ENCODE data around the gene C11orf24.

C11orf24 gene

DNA sequence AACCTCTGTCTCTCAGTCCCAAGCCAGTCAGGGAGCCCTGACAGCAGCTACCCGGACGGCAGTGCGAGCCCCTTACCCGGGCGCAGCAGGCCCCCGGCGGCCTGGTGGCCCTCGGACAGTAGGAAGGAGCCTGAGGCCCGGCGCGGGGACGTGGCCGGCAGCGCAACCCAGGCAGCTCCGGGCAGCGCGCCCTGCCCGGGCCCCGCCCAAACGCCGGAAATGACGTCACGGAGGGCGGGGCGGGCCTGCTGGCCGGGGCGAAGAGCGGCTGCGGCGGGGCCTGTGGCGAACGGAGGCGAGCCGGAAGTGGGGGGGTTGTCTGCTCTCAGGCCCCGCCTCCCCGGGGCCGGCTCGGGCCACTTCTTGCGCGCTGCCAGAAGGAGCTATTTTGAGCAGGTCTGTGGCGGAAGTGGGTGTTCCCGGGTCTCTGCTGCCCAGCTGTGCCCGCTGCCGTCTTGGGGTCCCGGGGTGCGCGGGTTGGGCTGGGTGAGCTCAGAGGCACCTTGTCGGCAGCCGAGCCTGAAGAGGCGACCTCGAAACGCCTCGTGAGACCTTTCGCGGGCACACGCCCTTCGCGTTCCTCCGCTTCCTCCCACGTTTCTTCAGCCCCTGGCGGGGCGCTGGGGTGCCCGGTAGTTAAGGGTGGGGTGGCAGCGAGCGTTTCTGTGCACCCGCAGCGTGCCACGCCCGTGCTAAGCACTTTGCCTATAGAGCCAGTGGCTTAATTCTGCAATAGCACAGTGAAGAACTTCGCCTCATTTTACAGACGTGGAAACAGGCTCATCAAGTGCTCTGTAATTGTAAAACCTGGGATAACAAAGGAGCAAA is at the start of gene C11orf24:
TSS of gene C11orf24 (minus strand) at position 193 of the 828 bp plus-strand sequence. CDS start 8,206 bp downstream, outside the sequence.
- DNase-seq (ENCODE audit: extremely low read depth in 1 of 2, low read depth in 1 of 2), result peak; percentile 79 to 93

DNA sequence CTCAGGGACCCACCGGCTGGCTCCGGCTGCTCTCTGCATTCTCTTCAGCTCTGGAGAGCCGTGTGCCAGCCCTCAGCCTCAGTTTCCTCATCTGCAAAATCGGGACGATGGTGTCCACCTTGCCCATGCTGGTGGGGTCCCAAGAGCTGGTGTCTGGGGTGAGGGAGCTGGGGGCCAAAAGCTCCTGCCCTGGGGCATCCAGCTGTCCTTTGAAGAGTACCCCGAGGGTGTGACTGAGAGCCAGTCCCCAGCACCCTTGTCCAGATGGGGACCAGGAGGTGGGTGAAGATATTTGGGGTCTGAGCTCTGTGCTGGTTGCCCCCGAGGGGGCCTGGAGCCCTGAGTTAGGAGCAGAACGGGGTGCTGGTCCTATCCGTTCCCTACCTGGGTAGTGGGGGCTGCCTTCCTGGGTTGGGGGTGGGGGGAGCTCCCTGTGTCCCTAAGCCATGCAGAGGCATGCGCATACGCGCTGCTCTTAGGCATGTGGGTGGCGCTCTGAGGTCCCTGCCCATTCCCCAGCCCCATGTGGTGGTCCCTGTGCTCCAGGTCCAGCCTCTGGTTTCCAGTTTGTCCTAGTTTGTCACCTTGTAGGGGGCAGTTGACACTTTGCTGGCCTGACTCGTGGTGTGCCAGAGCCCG is 45.5 kb upstream of the C11orf24 start:
- DNase-seq (ENCODE audit: extremely low read depth in 1 of 2, low read depth in 1 of 2), result no peak

DNA sequence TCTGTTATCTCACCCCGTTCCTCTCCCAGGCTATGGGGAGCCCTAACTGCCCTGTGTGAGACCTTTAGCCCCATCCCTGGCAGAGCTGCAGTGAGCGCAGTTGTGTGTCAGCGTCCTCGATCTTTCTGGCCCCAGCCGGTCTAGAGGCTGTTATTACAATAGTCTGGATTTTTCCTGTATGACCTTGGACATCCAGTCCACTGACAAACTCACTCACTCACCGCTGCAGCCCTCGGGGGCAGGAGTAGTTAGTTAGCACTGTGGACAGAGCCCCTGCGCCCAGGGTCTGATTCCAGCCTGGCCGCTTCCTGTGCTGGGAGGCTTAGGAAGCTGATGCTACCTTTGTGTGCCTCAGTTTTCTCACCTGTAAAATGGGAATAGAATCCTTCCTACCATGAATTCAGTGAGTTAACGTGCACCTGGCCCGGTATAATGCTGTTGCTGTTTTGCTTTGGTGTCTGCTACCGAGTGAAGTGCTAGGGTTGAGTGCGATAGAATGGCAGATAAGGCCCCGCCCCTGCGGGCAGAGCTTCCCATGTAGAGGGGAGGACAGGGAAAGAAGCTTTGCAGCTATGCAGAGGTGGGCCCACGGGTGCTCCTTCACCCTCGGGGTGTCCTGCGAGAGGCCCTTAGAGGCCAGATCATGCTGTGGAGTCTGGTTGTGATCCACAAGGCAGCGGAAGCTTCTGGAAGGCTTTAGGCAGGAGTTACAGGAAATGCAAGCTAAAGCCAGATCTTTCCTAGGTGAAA is 43.6 kb upstream of the C11orf24 start:
- DNase-seq (ENCODE audit: extremely low read depth in 1 of 2, low read depth in 1 of 2), result no peak

DNA sequence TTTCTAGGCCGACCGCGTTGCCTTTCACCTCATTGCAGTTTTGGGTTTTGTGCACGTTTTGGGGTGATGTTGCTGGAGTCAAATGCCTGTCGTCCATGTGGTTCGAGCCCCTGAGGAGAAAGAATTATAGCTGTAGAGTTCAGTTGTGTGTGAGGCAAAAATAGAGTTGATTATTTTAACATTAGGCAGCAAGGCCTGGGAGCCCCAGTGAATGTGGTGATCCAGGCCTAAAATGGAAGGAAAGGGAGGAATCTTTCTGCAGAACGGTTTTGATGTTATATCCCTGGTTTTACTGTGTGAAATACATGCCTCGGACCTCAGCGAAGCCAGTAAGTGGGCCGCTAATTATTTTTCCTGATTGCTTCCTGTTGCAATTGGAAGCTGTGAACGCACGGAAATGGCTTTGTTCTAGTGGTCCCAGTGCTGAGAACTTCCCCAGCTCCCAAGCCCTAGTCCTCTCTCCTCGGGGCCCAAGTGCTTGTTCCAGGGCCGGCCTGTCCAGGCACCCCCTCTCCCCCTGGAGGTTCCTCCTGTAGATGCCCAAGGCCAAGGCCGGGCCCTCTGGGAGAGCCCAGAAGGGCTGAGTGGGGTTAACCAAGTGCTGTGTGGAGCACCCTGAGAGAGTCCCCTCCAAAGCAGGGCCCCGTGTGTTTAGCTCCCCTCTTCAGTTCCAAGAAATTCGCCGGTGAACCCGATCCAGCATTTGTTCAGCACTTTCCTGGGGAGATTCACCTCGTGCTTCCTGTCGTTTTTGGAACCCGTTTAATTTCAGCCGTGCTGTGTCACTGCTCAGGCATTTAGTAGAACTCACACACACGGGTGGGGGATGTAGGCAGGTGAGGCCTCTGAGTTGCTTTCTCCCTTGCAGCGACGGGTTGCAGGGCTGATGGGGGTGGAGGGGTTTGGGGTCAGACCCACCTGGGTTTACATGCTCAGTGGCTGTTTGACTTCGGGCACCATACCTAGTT is 42.7 kb upstream of the C11orf24 start:
- no peak for DNase-seq (ENCODE audit: extremely low read depth in 1 of 2, low read depth in 1 of 2)

DNA sequence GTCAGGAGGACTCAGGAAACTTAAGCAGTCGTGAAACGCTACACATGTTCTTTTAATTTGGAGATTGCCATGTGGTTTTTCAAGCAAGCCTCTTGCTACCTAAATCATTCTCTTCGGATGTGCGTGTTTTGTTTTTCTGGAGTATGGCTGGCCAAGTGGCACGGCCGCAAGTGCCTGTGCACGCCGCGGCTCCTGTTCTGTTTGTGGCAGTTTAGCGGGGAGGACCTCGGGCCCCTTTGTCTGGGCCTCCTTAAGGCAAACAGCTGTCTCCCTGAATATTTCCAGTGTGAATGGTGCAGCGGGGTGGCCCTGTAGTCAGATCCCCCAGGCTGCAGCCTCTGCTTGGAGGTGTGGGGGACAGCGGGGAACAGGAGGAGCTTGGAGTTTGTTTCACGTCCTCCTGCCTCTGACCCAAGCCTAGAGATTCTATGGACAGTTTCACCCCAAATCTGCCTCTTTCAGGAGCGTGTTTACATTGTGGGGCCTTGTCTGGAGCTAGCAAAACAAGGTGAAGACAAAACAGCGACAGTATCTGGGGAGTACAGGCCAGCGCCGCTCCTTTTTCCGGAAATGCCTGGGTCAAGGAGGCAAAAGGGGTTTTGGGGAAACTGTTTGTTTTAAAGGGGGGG is 41.9 kb upstream of the C11orf24 start:
- DNase-seq (ENCODE audit: extremely low read depth in 1 of 2, low read depth in 1 of 2), result no peak

DNA sequence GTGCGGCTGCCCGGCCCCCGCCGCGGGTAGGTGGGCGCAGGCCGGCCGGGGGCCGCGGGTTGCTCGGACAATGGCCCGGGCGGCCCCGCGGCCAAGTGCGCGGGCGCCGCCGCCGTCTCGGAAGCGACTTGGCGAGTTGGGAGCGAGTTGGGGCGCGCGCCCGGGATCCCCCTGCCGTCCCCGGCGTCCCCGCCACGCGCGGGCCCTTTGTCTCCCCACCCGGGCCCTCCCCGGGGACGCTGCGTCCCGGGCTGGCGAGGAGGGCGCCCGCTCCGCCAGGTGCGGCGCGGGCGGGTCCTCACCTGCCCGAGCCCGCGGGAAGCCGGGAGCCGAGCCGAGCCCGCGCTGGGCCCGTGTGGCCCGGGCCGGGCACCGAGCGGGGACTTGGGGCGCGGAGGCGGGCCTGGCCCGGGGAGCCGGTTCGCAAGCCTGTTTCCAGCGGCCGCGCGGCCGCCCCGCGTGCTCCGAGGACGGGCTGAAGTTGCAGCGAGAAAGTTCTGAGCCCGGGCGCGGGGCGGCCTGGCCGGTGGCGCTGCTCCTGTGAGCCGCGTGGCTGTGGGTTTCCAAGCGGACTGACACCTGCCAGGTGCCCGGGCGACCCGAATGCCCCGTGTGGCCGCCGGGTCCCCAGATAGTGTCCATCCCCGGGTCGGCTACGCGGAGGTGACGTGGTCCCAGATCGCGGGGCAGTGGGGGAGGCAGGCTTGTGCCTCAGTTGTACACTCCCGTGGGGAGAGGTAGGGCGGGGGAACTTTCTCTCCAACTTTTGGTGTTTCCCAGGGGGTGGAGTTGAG is 41.2 kb upstream of the C11orf24 start:
- no peak for DNase-seq (ENCODE audit: extremely low read depth in 1 of 2, low read depth in 1 of 2)

DNA sequence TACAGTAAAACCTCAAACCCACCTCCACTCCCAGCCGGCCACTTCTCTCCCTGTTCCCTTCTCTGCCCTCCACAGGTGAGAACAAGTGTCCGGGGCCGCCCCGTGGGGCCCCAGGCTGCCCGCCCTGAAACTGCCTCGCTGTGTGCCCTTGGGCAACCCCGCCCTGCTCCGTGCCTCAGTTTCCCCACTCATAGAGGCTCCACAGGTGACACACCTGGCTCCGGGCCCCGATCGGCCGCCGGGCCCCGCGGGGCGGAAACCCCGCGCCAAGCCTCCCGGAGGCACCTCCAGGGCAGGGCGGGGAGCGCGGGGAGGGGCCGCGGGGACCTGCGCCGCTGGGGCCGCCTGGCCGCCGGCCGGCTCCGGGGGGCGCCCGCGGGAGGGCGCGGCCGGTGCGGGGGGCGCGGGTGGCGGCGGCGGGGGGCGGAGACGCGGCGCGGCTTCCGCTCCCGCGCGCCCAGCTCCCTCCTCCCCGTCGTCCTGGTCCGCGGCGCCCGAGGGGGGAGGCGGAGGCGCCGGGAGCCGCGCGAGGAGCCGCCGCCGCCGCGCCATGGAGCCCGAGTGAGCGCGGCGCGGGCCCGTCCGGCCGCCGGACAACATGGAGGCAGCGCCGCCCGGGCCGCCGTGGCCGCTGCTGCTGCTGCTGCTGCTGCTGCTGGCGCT is 40.5 kb upstream of the C11orf24 start, which contains the start of gene LRP5:
TSS of gene LRP5 (plus strand) at position 475 of the 663 bp plus-strand sequence. CDS start at position 599, 124 bp downstream.
- DNase-seq (ENCODE audit: extremely low read depth in 1 of 2, low read depth in 1 of 2), result no peak

DNA sequence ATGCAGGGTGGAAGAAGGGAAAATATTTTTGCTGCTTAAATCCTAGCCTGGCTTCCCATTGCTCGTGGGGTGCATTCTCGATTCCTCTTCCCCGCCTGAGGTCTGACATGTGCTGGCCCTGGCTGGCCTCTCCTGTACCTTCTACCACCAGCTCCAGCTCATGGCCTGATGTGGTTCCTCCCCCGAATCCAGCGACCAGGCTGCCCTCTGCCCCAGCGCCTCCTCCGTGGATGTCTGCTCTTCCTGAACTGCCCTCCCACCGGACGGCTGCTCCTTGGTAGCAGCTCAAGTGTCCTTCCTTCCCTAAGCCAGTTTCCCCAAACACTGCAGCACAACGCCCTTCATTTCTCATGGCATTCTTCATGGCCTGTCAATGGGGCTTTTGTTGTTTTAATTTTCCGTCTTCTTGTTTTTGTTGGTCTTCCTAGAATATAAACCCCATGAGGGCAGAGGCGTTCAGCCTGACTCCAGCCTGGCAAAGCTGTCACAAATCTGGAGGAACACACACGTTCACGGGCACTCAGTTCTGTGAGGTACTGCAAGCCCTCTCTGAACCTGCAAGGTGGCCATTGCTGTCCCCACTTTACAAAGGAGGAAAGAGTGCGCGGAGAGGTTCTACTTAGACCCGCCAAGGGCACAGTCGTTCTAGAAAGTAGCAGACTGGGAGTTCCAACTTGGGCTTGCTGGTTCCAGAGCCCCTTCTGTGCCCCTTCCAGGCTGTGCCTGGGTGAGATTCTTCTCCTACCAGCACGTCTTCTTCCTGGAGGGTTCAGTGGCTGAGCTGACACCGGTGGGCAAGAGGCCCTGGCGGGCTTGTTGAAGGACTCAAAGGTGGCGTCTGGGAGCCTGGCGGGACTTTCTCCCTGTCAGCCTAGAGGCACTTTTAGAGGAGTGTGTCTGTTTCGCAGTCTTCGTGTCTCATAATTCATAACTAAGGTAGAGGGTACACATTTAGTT is 39.7 kb upstream of the C11orf24 start:
- DNase-seq (ENCODE audit: extremely low read depth in 1 of 2, low read depth in 1 of 2), result no peak

DNA sequence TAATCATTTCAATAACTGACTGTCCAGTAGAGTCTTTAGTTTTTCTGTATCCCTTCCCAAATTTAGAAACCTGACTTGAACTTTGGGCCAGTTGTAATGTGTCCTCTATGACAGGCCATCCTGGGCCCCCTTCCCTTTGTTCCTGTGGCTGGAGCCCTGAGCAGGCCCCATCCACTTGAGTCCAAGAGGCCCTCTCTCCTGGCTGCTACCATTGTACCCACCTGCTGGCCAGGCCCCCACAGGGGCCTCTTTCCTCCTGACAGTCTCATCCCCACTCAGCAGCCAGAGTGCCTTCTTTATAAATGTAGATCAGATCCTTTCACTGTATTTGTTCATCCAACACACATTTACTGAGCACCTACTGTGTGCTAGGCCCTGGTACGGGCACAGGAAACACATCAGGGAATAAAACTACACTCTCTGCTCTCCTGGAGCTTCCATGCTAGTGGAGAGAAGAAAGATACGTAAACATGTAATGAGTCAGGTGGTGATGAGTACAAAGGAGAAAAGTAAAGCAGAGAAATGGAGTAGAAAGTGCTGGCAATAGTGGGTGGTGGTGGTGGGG is 37.9 kb upstream of the C11orf24 start:
- no peak for DNase-seq (ENCODE audit: extremely low read depth in 1 of 2, low read depth in 1 of 2)

DNA sequence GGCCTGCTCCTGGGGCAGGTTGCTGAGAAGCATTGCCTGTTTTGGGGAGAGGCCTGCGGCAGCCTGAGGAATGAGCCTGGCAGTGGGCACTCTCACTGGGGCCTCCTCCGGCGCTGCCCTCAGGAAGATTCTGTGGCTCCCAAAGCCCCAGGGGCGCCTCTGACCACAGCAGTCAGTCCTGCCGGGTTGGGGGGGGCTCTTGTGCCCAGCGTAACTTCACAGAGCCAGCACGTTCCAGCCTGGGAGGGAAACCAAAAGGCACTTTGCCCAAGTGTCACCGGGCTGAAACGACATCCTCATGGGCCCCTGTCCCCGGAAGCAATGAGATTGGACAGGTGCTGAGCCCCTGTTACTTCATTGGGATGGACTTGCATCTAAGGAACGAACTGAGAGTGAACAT is 36.3 kb upstream of the C11orf24 start:
- no peak for DNase-seq (ENCODE audit: extremely low read depth in 1 of 2, low read depth in 1 of 2)

DNA sequence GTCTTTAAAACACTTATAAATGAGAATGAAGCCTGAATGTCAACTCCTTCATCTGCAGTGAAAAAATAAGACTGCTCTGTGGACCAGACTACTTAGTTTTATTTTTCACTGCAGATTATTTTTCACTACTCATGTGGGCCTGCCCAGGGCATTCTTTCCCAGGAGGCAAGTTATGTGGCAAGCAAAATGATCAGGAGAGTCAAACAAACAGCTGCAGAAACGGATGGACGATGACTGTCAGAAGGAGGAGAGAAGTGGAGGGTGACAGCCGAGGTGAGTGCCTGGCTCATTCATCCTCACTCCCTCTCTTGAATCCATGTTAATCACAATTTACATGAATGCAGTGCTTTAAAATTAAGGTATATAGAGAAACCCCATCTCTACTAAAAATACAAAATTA is 34.9 kb upstream of the C11orf24 start:
- DNase-seq (ENCODE audit: extremely low read depth in 1 of 2, low read depth in 1 of 2), result no peak

DNA sequence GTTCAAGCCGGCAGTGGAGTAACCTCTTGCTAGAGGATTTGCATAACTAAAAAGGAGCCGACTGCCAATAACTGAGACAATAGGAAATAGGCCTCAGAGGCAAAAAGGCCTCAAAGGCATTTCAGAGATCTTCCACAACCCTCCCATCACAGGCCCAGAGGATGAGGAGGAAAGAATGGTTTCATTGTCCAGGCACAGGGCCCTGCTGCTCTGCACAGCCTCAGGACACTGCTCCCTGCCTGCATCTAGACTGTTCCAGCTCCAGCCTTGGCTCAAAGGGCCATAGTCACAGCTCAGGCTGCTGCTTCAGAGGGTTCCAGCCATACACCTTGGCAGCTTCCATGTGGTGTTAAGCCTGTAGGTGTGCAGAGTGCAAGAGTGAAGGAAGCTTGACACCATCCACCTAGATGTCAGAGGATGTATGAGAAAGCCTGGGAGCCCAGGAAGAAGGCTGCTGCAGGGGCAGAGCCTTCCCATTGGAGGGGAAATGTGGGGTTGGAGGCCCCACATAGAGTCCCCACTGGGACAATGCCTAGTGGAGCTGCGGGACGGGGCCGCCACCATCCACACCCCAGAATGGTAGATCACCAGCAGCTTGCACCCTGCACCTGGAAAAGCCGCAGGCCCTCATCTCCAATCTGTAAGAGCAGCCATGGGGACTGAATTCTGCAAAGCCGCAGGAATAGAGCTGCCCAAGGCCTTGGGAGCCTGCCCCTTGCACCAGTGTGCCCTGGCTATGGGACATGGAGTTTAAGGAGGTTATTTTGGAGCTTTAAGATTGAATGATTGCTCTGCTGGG is 32.4 kb upstream of the C11orf24 start:
- no peak for DNase-seq (ENCODE audit: extremely low read depth in 1 of 2, low read depth in 1 of 2)

DNA sequence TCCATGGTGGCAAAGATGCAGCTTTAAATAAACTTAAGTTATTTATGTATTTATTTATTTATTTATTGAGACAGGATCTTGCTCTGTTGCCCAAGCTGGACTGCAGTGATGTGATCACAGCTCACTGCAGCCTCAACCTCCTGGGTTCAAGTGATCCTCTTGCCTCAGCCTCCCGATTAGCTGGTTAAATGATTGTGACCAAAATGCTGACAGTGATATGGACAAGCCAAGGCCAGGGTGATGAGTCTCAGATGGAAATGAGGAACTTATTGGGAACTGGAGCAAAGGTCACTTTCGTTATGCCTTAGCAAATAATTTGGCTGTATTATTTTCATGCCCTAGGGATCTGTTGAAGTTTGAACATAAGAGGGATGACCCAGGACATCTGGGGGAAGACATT is 31.3 kb upstream of the C11orf24 start:
- DNase-seq (ENCODE audit: extremely low read depth in 1 of 2, low read depth in 1 of 2), result no peak

DNA sequence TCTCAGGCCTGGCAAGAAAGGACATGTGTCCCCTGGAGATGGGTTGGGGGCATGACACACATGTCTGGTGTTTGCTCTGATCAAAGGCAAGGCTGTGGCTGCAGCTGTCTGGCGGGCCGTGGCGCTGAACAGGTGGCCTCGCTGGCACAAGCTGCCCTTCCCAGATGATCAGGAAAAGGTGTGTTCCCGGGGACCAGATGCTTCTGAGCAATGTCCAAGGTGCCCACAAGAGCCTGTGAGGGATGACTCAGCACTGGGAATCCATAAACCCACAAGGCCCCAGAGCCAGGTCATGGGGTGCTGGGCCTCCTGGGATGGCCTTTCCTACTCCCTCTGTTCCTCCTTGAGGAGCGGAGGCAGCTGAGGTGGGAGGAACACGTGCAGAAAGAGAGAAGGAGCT is 30.9 kb upstream of the C11orf24 start:
- no peak for DNase-seq (ENCODE audit: extremely low read depth in 1 of 2, low read depth in 1 of 2)

DNA sequence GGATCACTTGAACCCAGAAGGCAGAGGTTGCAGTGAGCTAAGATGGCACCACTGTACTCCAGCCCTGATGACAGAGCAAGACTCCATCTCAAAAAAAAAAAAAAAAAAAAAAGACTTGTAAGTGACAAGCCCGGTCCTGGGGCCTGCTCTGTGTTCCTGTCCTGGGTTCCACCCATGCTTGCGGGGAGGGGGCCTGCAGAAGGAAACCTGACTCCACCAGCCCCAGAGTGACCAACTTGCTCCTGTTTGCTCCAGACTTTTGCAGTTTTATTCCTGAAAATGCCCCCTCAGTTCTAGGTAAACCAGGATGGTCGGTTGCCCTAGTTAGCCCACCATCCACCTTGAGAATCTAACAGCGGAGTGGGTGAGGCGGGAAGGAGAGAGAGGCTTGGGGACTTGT is 30.5 kb upstream of the C11orf24 start:
- DNase-seq (ENCODE audit: extremely low read depth in 1 of 2, low read depth in 1 of 2), result no peak

DNA sequence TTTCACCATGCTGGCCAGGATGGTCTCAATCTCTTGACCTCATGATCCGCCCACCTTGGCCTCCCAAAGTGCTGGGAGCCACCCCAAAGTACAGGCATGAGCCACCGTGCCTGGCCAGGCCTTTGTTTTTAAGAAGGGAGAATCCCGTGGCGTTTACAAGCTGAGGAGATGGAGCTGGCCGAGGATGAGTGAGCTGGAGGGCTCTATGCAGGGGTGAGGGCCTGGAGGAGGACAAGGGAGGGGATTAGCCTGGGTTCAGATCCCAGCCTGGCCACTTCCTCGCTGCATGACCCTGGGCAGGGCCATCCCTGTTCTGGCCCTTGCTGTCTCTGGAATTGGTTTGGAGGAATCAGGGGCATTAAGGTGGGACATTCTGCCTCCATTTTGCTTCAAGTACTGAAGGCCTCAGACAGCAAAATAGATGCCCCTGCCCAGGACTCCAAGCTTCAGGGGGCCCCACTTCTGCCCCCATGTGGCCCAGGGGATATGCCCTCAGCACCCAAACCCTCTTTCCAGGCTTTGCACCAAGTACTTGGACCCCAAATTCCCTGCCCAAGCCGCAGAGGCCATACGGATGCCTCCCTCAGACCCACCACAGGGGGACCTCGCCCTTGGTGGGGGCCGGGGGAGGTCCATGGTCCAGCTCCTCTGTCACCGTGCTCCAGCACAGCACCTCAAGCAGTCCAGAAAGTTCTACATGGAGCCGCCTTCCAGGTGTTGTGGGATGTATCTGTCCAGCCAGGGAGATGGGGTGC is 28.5 kb upstream of the C11orf24 start:
- DNase-seq (ENCODE audit: extremely low read depth in 1 of 2, low read depth in 1 of 2), result no peak

All from activated CD8-positive, alpha-beta memory T cell treated with anti-CD3 and anti-CD28 coated beads for 1 hour (primary cell).